GM19328 (cell line): Measurements from ENCODE around the gene REPIN1.

Source experiments
- ATAC-seq: cut with Tn5 transposase; IDR thresholded peaks from one replicate; pipeline ENCODE4 v1.9.1; 2021; ENCODE audit warnings: mild to moderate bottlenecking, moderate library complexity; ENCODE audit not compliant: unreplicated experiment

Gene REPIN1

DNA sequence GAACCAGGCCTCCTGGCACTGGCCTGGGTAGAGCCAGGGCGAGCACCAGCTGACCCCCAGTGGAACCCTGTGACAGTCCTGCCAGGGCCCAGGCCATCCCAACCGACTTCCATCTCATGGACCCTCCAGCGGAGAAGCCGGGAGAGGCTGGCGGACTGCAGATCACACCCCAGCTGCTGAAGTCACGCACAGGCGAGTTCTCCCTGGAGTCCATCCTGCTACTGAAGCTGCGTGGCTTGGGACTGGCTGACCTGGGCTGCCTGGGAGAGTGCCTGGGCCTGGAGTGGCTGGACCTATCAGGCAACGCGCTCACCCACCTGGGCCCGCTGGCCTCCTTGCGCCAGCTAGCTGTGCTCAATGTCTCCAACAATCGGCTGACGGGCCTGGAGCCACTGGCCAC is 31.9 kb upstream of the REPIN1 start:
- ATAC-seq: no peak

DNA sequence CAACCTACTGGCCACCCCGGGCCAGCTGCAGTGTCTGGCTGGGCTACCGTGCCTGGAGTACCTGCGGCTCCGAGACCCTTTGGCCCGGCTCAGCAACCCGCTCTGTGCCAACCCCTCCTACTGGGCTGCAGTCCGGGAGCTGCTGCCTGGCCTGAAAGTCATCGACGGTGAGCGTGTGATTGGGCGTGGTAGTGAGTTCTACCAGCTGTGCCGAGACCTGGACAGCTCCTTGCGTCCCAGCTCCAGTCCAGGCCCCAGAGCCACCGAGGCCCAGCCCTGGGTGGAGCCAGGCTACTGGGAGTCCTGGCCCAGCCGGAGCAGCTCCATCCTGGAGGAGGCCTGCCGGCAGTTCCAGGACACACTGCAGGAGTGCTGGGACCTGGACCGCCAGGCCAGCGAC is 31.4 kb upstream of the REPIN1 start:
- ATAC-seq: no peak

DNA sequence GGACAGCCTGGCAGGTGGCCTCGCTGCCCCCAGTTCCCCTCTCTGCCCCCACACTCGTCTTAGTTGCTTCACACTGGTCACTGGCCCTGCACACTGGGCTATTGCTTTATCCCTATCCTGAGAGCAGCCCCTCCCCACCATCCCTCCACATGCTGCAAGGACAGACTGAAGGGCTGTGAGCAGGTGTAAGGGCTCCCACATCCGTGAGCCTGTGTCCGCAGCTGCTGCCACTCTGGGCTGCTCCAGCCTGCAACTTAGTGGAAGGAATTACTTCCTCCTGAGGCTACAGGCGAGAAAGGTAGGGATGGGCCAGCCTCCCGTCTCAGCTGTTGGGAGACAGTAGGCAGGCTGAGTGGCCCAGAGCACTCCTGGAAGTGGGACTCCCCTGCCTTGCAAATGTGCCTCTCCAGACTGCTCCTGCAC is 31.0 kb upstream of the REPIN1 start:
- ATAC-seq: no peak

DNA sequence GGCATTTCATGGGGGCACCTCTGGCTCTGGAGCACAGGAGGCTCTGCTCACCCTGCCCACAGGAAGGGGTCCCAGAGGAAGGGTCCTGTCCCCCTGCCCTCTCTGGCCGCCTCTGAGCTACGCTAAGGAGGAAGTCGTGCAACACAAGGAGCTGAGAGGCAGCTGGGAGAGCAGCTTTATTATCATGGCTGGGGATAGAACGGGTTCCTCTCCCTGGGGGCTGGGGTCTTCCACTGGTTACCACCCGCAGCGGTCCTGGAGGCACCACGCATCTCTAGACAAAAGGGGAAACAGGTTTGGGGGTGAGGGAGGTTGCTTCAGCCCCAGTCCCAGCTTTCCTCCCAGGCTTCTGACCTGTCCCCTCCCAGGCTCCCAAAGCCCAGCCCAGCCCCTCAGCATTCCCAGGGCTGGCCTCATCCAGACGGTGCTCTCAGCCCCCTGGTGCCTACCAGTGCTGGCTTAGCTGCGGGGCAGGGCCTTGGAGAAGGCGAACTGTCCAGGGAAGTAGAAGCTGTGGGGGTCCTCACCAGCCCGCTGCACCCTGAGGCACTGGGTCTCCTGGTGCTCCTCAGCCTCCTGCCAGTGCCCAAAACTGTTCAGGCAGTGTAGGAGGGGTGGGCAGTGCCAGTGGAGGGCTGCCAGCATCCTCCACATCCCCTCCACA is 30.3 kb upstream of the REPIN1 start:
- no peak for ATAC-seq

DNA sequence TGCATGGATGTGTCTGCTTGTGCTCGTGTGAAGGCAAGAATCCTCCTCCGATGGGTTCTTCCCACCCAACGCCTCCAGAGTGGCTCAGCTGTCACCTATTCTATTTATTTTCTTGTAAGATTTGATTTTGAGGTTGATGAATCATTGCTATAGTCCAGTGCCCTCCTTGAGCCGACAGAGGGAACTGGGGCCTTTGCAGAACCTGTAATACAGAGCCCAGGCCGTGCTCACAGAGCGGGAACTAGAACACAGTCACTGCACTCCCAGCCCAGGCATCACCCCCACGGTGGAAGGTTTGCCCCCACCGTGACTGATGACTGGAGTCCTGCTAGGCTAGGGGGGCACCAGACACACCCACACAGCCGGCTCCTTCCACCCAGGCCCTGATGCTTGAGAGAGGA is 29.2 kb upstream of the REPIN1 start:
- ATAC-seq: no peak

DNA sequence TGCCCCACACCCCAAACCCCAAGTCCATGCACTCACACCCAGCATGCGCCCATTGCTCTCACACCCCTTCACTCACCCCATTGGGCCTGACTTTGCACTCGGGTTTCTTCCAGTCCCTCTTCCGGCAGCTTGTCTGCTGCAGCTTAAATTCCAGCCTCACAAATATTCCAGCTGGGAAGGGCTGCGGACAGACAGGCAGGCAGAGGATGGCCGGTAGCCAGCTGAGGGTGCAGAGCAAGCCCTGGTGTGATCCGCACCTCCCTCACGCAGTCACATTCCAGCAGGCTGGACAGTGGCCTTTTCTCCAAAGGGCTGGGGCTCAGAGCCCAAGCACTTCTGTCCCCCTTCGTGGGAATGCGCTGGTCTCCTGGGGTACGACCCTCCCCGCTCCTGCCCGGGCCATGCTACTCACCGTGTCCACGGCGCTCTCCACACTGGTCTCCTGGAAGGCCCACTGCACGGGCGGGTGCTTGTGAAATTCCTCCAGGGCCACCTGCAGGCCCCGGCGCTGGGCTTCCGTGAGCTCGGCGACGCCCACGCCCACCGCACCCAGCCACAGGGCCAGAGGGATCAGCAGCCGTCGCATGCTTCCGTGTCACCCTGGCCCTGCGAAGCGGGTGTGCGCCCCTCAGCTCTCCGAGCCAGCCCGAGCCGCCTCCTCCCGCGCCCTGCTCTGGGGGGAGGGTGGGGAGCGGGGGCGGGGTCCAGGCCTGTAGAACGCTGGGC is 28.4 kb upstream of the REPIN1 start:
- no peak for ATAC-seq

DNA sequence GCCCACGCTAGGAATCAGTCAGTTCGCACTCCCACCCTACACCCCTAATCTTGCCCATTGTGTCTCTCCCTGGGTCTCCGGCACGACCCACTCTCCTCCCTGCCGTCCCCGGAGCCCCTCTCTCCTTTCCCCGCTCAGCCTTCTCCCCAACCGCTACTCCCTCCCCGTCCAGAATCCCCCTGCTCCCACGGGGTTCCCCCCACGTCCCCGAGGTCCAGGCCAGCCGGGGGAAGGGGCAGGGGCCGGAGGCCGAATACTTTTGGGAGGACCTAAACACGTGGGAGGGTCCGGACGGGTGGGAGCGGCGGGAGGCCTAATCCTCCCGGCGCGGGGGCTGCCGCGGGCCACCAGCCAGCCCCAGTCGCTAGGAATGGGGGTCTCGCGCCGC is 27.8 kb upstream of the REPIN1 start:
- no peak for ATAC-seq

DNA sequence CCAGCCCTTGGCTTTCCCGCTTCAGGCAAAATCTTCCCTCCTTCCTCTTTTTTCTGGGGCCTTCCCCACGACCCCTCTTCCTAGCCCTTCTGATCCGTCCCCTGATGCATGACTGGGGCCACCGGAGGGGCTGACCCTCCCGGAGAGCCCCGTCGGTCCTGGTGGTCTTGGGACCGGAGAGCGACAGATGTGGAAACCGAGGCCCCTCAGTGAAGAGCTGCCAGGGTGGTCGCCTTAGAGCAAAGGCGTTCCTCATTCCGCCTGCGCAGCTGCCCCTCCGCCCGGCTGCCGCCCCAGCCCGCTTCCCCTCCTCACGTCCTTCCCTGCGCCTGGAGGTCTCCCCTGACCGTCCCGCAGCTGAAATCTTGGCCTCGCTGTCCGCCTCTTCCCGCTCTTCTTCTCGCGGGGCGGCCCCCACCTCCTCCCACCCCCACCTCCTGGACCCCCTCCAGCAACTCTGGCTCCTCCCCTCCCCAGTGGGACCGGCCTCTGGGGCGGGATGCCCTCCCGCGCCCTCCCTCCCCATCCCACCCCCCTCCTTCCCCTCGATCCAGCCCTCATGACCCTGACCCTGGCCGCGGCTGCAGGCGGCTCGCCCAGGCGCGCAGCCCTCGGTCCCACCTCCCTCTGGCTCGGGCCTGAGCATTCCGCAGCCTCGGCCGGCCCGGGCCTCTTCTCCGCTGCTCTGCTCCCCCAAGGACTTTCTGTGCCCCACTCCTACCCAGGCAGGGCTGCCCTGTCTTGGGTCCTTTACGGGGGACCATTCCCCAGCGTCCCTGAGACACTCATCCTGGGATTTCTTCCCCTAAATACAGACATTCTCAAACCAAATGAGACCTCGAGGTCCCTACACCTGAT is 27.1 kb upstream of the REPIN1 start, which contains the start of gene RARRES2:
Gene RARRES2, minus strand, starts transcription at position 367 of the 858 bp plus-strand sequence. CDS start 1,020 bp downstream, outside the sequence.
- ATAC-seq: no peak

DNA sequence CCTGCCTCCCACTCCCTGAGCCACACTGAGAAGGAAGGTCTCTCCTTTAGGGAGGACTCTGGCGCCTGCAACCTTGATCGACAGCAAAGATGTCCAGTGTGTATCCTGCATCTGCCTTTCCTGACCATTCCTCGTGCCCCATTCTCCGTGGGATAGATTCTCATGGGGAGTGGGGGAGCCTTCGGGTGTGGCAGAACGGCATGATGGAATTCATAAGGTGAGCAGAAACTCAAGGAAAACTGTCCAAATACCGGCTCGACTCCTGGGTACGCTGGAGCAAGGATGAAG is 26.6 kb upstream of the REPIN1 start:
- no peak for ATAC-seq

DNA sequence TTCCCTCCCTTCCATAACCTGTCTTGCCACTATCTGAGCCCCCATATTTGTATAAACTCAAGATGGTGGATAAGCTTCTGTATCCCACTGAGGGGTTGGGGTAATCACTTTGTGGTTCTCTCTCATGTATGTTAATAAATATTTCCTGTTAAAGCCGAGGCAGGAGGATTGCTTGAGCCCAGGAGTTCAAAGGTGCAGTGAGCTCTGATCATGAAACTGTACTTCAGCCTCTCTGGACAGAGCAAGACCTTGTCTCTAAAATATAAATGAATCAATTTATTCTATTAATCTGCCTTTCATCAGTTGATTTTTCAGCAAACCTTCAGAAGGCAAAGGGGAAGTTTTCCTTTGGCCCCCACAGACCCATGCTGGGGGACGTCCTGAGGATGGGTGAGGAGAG is 25.4 kb upstream of the REPIN1 start:
- ATAC-seq: no peak

DNA sequence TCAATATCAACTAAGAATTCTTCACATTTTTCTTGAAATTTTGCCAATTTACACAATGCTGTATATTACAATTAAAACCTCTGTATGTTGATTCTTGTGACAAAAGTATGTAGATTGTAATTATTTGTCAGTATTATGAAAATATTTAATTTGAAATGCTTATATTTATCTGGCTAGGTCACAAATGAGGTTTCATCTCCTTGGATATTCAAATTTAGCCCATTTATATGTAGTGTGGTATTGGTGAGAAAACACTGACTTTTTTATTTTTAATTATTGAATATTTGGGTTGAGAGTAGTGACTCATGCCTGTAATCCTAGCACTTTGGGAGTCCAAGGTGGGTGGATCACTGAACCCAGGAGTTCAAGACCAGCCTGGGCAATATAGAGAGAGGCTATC is 24.3 kb upstream of the REPIN1 start:
- ATAC-seq: no peak

DNA sequence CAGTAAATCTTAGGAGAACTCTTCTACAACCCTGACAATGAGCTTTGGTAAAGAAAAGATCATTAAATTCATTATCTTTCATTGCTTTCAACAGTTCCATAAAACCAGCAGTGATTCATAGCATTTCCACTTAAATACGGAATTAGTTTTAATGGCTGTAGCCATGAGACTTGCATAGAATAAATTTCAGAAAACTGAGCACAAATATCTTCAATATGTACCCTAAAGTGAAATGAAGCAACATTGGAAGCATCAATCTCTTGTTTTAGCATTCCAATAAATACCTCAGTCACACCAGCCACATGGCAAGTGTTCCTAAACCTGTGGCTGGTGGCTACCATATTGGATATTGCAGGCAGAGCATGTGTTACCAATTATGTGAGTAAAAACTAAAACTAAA is 23.6 kb upstream of the REPIN1 start:
- no peak for ATAC-seq

DNA sequence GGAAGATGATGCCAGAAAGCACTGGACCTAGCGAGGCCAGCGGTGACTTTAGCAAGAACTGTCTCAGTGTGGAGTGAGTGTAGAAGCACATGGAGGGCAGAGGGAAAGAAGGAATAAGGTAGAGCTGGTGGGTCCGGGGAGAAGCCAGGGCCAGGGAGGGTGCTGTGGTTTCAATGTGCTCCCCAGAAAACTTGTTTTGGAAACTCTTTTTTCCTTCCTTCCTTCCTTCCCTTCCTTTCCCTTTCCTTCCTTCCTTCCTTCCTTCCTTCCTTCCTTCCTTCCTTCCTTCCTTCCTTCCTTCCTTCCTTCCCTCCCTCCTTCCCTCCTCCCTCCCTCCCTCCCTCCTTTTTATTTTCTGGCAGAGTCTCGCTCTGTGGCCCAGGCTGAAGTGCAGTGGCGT is 21.7 kb upstream of the REPIN1 start:
- no peak for ATAC-seq

DNA sequence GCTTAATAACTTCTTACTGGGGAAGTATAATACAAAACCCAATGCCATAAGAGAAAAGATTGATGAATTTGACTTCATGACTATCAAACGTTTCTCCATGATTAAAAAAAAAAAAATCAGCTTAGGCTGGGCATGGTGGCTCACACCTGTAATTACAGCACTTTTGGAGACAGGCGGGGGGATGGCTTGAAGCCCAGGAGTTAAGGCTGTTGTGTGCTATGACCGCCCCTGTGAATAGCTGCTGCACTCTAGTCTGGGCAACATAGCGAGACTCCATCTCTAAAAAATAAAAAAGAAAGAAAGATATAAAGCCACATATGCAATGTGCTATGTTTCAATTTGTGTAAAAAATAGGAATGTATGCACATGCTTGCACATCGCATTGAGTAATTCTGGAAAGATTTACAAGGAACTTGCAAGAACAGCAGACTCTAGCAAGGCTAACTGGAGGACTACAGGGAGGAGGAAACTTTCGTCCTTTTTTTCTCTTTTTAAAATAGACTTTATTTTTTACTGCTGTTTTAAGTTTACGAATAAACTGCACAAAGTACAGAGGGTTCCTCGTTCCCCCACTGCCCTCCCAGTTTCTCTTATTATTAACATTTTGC is 16.9 kb upstream of the REPIN1 start:
- no peak for ATAC-seq

DNA sequence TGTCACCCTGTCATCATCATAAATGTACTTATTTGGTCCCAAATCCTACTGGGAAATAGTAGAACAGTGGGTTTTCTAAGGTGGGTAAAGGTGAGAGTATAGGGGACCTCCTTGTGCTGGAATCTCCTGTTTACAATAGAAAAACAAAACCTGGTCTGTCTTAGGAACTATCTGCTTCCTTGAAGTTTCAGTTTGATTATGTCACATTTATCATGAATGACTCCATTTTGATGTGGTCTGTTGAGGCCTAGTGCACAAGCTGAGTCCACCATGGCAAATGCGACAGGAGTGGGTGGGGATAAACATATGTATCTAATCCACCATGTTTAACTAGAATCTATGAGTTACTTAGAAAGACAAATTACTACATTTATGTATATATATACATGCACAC is 13.0 kb upstream of the REPIN1 start:
- no peak for ATAC-seq

DNA sequence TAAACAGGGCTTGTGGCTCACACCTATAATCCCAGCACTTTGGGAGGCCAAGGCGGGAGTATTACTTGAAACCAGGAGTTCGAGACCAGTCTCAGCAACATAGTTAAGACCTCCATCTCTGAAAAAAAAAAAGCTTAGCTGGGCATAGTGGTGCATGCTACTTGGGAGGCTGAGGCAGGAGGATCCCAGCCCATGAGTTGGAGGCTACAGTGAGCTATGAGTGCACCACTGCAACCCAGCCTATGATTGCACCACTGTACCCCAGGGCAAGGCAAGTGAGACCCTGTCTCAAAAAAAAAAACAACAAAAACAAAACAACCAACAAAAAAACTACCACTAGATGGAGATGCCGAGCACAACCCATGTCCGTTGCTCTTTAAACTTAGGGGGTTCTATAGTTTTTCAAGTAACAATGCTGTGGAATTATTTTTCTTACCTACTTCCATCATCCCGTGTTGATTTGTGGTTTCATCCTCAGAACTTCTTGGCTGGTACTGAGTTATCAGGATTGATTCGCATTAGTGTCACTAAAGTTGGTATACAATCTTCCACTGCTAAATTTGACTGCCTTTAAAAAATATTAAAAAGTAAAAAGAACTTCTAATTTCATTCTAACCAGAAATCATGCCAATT is 12.2 kb upstream of the REPIN1 start:
- no peak for ATAC-seq

DNA sequence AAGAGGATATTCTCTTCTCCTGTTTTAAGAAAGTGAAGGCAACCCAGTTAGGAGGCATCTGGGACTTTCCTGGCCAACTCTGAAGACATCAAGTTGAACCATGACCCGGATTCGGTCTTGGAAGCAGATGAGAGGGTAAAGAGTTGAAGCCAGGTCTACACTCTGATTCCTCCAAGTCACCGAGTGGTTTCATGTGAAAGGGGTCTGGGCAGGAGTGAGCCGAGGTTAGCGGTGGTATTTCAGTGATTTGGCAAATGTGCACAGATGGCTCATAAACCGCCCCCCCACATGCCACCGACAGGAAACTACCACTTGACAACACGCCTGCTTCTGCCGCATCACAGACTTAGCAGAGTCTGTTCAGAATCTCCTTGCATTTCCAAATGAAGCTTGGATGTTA is 11.4 kb upstream of the REPIN1 start:
- ATAC-seq: no peak

DNA sequence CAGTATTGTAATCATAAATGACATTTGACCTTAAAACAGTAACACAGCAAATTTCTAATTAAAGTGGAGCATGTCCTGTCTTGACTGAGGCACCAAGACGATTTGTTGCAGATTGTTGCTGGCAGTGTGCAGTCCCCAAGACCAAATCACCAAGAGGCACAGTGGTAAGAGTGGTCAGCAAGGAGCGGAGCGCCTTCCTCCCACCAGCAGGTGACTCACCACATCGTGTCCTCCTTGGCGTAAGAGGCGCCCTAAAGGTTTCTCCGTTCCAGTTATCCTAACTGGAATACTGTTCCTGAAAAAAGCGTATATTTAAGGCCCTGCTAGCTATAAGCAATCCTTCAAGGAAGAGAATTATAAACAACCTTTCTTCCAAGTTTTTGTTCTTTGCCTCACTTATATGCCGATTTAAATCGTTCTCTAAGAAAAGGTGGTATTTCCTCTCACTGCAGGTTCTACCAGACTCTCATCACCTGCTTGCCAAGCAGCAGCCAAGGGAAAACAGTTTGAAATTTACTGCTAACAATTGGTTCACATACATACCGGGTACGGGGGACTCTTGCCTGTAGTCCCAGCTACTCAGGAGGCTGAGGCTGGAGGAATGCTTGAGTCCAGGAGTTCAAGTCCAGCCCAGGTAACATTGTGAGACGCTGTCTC is 10.7 kb upstream of the REPIN1 start:
- ATAC-seq: no peak

DNA sequence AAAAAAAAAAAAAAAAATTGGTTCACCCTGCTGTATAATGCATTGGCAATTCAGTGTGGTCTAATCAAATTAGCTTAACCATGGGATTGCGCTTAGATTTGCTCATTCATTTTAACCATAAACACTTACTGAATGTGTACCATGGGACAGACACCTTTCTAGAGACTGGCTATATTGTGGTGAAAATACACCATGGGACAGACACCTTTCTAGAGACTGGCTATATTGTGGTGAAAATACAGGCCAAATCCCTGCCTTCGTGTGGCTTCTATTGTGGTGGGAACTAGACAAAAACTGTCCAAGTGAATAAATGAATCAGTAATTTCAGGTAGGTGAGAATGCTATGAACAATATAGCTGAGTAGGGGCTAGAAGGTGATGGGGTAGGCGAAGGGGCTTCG is 10.2 kb upstream of the REPIN1 start:
- ATAC-seq: no peak

DNA sequence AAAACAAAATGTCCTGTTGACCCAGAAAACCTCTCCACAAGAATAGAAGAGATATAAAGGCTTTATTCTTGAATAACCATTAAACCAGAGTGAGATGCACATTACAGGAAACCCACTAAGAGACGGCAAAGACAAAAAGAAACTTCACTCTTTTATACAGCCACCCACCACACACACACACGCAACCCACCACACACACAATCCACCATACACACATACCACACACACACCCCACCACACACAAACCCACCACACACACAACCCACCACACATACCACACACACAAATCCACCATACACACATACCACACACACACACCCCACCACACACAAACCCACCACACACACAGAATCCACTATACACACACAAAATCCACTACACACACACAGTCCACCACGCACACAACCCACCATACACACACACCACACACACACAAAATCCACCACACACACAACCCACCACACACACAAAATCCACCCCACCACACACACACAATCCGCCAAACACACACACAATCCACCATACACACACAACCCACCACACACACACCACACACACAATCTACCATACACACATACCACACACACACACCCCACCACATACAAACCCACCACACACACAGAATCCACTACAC is 9.5 kb upstream of the REPIN1 start:
- no peak for ATAC-seq
